Duodenal mucosa (tissue), 2 donors: ENCODE data around the gene PLEKHN1.

ENCODE experiments used
- H3K27ac ChIP-seq: one replicate; pipeline ENCODE4 v1.7.0; 2013; ENCODE audit warnings: low read depth, low read length
- H3K27me3 ChIP-seq, 2 donors: one replicate each; pipeline ENCODE4 v1.7.0; 2013; ENCODE audit warnings: low read length in 2 of 2, control low read depth in 1 of 2; ENCODE audit not compliant: insufficient read depth in 2 of 2, control insufficient read depth in 1 of 2
- H3K36me3 ChIP-seq, 2 donors: one replicate each; pipeline ENCODE4 v1.7.0; 2013; ENCODE audit warnings: low read length in 2 of 2, control low read depth in 1 of 2; ENCODE audit not compliant: insufficient read depth in 2 of 2, control insufficient read depth in 1 of 2
- H3K4me1 ChIP-seq, 2 donors: one replicate each; pipeline ENCODE4 v1.7.0; 2013; ENCODE audit warnings: low read length in 2 of 2, control low read depth in 1 of 2; ENCODE audit not compliant: insufficient read depth in 2 of 2, control insufficient read depth in 1 of 2
- H3K4me3 ChIP-seq, 2 donors: one replicate each; pipeline ENCODE4 v1.7.0; 2013; ENCODE audit warnings: low read length in 2 of 2, low read depth in 1 of 2
- H3K9ac ChIP-seq, 2 donors: one replicate each; pipeline ENCODE4 v1.7.0; 2013; ENCODE audit warnings: low read length in 2 of 2, low read depth in 1 of 2
- H3K9me3 ChIP-seq, 2 donors: one replicate each; pipeline ENCODE4 v1.7.0; 2013; ENCODE audit warnings: low read length in 2 of 2, control low read depth in 1 of 2; ENCODE audit not compliant: control insufficient read depth in 1 of 2

Gene PLEKHN1

DNA sequence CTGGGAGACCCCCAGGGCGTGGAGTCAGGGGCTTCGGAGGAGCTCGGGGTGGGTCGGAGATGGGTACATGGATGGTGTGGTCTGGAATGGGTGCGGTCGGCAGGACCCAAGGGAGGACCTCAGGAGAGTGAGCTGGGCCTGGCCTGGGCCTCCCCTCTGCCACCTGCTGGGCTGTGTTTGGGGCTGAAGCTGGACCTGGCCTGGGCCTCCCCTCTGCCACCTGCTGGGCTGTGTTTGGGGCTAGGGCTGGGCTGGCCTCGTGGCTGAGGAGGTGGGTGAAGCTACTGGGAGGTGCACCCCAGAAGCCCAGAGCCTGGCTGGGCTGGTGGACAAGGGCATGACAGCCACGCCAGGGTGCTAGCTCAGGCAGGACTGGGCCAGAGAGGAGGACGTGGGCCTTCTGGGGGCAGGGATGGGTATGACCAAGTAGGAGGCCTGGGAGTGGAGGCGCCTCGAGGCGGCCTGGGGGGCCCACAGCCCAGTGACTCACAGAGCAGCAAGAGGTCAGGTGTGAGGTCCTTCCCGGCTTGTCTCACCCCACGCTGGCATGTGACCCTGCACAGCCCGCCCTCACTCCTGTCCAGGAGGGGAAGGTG is 28.1 kb upstream of the PLEKHN1 start:
- Histone ChIP-seq H3K4me3 (no peak overlapping the region), H3K9ac (no peak overlapping the region), H3K27ac (no peak overlapping the region), H3K4me1 (peaks cover 0 to 18% of the 10 kb centered on the region in 2 donors), H3K36me3 (no peaks in the 10 kb centered on the region), H3K27me3 (peaks cover 66 to 68% of the 10 kb centered on the region in 2 donors), H3K9me3 (no peaks in the 10 kb centered on the region)

DNA sequence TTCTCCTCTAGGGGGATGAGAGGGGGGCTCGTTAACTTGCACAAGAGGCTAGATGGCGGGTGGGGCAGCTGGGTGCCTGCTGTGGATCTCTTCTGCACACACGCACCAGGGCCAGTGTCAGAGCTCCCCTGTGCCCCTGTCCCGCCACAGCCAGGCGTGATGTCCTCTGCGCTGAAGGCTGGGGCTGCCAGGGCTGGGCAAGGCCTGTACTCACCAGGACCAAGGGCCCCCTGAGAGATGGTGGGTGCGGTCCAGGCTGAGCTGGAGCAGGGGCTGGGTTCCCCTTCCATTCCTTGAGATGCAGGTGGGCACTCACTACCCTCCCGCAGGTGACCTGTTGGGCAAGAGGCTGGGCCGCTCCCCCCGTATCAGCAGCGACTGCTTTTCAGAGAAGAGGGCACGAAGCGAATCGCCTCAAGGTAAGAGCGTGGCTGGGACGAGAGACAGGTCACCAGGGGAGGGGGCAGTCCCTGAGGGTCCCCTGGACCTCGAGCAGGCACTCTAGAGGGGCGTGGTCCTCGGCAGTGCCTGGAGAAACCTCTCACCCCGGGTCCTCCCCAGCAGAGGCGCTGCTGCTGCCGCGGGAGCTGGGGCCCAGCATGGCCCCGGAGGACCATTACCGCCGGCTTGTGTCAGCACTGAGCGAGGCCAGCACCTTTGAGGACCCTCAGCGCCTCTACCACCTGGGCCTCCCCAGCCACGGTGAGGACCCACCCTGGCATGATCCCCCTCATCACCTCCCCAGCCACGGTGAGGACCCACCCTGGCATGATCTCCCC is 27.4 kb upstream of the PLEKHN1 start:
- H3K27ac ChIP-seq = no peak overlapping the region
- H3K9ac ChIP-seq = no peak overlapping the region
- H3K36me3 ChIP-seq = no peaks in the 10 kb centered on the region
- no peaks in the 10 kb centered on the region for H3K9me3 ChIP-seq
- H3K4me3 ChIP-seq = no peak overlapping the region
- H3K27me3 ChIP-seq = peaks cover 62 to 63% of the 10 kb centered on the region in 2 donors
- H3K4me1 ChIP-seq = peaks cover 0 to 18% of the 10 kb centered on the region in 2 donors

DNA sequence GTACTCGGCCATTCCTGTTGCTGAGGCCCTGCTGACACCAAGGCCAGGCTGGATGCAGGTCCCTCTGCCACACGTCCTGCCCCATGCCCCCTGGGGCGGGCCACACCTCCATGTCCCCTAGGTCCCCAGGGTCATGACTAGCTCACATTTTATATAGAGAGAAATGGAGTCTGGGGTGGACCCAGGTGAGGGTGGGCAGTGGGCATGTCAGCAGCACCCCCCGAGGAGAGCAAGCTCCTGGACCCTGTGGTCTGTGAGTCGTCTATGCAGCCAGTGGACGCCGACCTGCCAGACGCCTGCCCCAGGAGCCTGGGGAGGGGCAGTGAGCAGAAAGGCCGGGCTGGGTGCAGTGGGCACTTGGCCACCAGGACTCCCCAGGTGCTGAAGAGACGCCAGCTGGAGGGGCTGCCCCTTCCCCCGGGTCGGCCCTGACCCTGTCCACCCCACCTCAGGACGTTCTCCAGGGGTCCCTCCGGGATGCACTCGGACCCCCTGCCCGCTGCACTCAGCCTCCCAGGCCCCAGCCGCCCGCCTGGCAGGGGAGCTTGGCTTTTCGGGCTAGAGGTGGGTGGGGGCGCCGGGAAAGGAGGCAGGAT is 26.7 kb upstream of the PLEKHN1 start:
- Histone ChIP-seq H3K9me3 (no peaks in the 10 kb centered on the region), H3K27ac (no peak overlapping the region), H3K9ac (no peak overlapping the region), H3K4me1 (peaks cover 0 to 18% of the 10 kb centered on the region in 2 donors), H3K36me3 (no peaks in the 10 kb centered on the region), H3K27me3 (peaks cover 62 to 63% of the 10 kb centered on the region in 2 donors), H3K4me3 (no peak overlapping the region)

DNA sequence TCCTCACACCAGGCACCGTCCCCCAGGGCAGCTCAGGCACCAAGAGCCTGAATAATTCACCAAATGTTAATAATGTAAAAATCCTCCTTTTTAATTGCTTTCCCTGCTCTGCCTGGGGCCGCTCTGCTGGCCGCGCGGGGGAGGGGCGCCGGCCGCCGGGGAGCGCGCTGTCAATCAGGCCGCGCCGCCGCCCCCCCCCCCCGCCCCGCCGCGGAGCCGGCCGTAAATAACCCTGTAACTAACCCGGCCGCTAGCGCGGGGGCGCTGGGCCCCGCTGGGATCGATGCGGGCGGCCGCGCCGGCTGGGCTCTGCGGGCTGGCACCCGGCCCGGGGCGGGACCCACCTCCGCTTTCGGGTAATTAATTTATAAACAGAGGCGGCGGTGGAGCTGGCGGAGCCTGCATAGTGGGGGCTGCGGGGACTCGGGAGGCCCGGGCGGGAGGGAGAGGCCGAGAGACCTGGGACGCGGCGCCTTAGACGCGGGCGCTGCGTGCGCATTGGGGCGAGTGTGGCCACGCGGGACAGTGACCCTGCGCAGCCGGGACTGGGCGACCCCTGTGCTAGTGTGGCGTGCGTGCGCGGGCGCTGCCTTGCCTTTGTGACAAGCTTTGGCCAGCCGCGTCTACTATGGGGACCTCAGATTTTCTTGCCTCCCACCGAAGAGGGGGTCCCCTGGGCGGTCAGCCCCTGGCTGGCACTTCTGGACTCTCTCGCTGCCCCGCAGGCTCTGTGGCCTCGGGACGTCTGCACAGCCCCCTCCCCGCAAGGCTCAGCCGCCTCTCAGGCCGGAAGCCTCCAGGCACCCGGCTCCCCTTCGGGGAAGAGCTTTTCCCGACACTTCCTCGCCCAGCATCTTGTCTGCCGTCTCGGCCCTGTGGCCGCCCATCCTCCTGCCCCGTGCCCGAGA is 25.9 kb upstream of the PLEKHN1 start:
- Histone ChIP-seq H3K27me3 (peaks cover 57% of the 10 kb centered on the region in 2 donors), H3K9ac (no peak overlapping the region), H3K4me3 (peak overlapping the region; percentile 29 to 51), H3K9me3 (no peaks in the 10 kb centered on the region), H3K4me1 (peaks cover 0 to 18% of the 10 kb centered on the region in 2 donors), H3K36me3 (peaks cover 3 to 4% of the 10 kb centered on the region in 2 donors), H3K27ac (peak overlapping the region; percentile 42)

DNA sequence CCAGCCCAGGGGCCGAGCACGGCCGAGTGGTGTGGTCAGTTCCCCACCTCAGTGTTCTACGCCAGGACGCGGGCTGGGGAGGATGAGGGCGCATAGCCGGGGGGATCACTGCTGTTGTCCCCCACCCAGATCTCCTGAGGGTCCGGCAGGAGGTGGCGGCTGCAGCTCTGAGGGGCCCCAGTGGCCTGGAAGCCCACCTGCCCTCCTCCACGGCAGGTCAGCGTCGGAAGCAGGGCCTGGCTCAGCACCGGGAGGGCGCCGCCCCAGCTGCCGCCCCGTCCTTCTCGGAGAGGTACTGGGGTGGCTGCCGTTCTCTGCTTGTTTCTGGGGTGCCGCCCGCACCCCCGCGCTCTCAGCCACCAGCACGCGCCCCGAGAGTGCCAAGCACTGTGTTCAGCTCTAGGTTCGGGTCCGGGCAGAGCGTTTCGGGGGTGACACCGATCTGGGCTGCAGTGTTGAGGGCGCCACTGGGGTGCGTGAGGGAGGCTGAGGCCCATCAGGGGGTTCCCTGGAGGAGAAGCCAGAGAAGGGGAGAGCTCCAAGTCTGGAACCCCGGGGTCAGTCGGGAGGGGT is 25.2 kb upstream of the PLEKHN1 start:
- peak overlapping the region; percentile 42 for H3K27ac ChIP-seq

DNA sequence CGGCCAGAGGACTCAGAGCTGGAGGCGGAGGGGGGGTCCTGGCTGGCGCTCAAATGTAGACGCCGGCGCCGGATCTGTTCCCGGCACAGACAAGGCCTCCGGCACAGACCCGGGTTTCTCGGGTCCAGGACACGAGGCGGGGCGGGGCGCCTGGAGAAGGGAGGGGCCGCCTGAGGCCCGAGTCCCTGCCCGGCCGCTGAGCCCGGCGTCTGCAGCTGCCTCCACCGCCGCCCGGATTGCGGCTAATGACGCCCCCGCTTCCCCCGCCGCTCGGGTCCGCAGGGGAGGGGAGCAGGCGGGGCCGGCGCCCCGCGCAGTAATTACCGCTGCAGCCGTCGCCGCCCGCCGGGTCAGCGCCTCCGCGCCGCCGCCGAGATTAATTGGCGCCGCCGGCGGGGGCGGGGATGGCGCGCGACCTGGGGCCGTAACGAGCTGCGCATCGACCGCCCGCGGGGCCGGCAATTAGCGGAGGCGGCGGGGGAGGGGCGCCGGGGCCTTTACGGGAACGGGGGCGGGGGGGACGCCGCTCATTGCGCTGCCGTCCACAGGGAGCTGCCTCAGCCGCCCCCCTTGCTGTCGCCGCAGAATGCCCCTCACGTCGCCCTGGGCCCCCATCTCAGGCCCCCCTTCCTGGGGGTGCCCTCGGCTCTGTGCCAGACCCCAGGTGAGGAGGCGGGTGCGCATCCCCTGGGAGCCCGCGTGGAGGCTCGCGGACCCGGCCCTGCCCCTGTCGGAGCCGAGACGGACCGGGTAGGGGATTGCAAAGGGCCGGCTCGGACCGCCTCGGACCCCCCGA is 24.5 kb upstream of the PLEKHN1 start:
- Histone ChIP-seq H3K4me3 (peak overlapping the region; percentile 35 to 48), H3K9ac (no peak overlapping the region), H3K4me1 (peaks cover 0 to 18% of the 10 kb centered on the region in 2 donors), H3K27me3 (peaks cover 43 to 47% of the 10 kb centered on the region in 2 donors), H3K36me3 (peaks cover 11% of the 10 kb centered on the region in 2 donors), H3K27ac (peak overlapping the region; percentile 42), H3K9me3 (no peaks in the 10 kb centered on the region)

More for the DNA sequence above, 25.2 kb upstream of the PLEKHN1 start:
- Histone ChIP-seq H3K9ac (no peak overlapping the region), H3K9me3 (no peaks in the 10 kb centered on the region), H3K27me3 (peaks cover 50 to 51% of the 10 kb centered on the region in 2 donors), H3K36me3 (peaks cover 9 to 10% of the 10 kb centered on the region in 2 donors), H3K4me1 (peaks cover 0 to 18% of the 10 kb centered on the region in 2 donors), H3K4me3 (peak overlapping the region; percentile 29 to 51)

DNA sequence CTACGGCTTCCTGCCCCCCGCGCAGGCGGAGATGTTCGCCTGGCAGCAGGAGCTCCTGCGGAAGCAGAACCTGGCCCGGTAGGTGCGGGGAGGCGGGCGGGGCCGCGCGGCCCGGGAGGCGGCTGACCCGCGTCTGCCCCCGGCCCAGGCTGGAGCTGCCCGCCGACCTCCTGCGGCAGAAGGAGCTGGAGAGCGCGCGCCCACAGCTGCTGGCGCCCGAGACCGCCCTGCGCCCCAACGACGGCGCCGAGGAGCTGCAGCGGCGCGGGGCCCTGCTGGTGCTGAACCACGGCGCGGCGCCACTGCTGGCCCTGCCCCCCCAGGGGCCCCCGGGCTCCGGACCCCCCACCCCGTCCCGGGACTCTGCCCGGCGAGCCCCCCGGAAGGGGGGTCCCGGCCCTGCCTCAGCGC is 23.9 kb upstream of the PLEKHN1 start:
- no peak overlapping the region for H3K27ac ChIP-seq
- H3K9ac ChIP-seq = no peak overlapping the region
- H3K4me1 ChIP-seq = peaks cover 0 to 18% of the 10 kb centered on the region in 2 donors
- peaks cover 15 to 17% of the 10 kb centered on the region in 2 donors for H3K36me3 ChIP-seq
- H3K4me3 ChIP-seq = peak overlapping the region in 1 of 2 donors; percentile 35
- H3K27me3 ChIP-seq = peaks cover 40 to 42% of the 10 kb centered on the region in 2 donors
- no peaks in the 10 kb centered on the region for H3K9me3 ChIP-seq

DNA sequence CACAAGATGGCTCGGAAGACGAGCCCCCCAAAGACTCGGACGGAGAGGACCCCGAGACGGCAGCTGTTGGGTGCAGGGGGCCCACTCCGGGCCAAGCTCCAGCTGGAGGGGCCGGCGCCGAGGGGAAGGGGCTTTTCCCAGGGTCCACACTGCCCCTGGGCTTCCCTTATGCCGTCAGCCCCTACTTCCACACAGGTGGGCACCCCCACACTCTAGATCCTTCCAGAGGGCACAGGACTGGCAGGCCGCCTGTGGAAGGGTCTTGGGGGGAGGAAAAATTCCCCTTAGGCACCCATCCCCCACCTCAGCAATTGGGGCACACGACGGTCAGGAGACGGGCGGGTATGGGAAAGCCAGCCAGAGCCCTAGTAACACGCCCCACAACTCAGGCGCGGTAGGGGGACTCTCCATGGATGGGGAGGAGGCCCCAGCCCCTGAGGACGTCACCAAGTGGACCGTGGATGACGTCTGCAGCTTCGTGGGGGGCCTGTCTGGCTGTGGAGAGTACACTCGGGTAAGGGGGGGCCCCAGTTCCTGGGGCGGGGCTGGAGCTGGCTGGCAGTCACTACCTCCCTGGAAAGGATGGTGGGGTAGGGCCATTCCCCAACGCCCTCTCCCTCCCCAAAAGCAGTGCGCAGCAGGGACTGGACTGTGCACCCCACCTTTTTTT is 23.3 kb upstream of the PLEKHN1 start:
- Histone ChIP-seq H3K4me3 (no peak overlapping the region), H3K27ac (peak overlapping the region; percentile 10), H3K27me3 (peaks cover 35 to 36% of the 10 kb centered on the region in 2 donors), H3K4me1 (peaks cover 0 to 18% of the 10 kb centered on the region in 2 donors), H3K9me3 (no peaks in the 10 kb centered on the region), H3K9ac (no peak overlapping the region), H3K36me3 (peaks cover 18 to 23% of the 10 kb centered on the region in 2 donors)
